Hepatocyte (in vitro differentiated cells): ENCODE data around the gene IP6K3. TPM values are rescaled to one million over a fixed set of nuclear protein-coding genes. Genes with fewer than 3 reads are reported as not detected.

Experiments used
- DNase-seq: peaks from one replicate; pipeline ENCODE4 v3.0.0-alpha.2; 2016; ENCODE audit warnings: low spot score
- H2AFZ ChIP-seq: fragments of 200-600 bp; sonication (generic); 2 replicates; pipeline ENCODE4 v1.6.0; 2016; ENCODE audit warnings: antibody characterized with exemption, mild to moderate bottlenecking
- H3K27ac ChIP-seq: fragments of 200-600 bp; sonication (generic); 2 replicates; pipeline ENCODE4 v1.5.1; 2016; ENCODE audit warnings: mild to moderate bottlenecking
- H3K27me3 ChIP-seq: fragments of 200-600 bp; sonication (generic); 2 replicates; pipeline ENCODE4 v1.6.1; 2016
- H3K36me3 ChIP-seq: fragments of 200-600 bp; sonication (generic); replicated peaks from 2 replicates; pipeline ENCODE4 v1.5.1; 2016; ENCODE audit warnings: low read depth; ENCODE audit not compliant: insufficient read depth
- H3K4me1 ChIP-seq: fragments of 200-600 bp; sonication (generic); 2 replicates; pipeline ENCODE4 v1.5.1; 2016; ENCODE audit warnings: mild to moderate bottlenecking, moderate library complexity; ENCODE audit not compliant: insufficient read depth
- H3K4me2 ChIP-seq: fragments of 200-600 bp; sonication (generic); 2 replicates; pipeline ENCODE4 v1.6.0; 2016
- H3K4me3 ChIP-seq: fragments of 200-600 bp; sonication (generic); 2 replicates; pipeline ENCODE4 v1.5.1; 2016; ENCODE audit warnings: mild to moderate bottlenecking
- H3K79me2 ChIP-seq: fragments of 200-600 bp; sonication (generic); 2 replicates; pipeline ENCODE4 v1.6.0; 2017; ENCODE audit warnings: mild to moderate bottlenecking
- H3K9me2 ChIP-seq: fragments of 200-600 bp; sonication (generic); replicated peaks from 2 replicates; pipeline ENCODE4 v1.6.0; 2017; ENCODE audit warnings: mild to moderate bottlenecking; ENCODE audit not compliant: insufficient read depth
- H3K9me3 ChIP-seq: fragments of 200-600 bp; sonication (generic); 2 replicates; pipeline ENCODE4 v1.5.1; 2016; ENCODE audit warnings: low read depth, mild to moderate bottlenecking
- H4K20me1 ChIP-seq: fragments of 200-600 bp; sonication (generic); 2 replicates; pipeline ENCODE4 v1.6.0; 2016; ENCODE audit warnings: mild to moderate bottlenecking; ENCODE audit not compliant: insufficient read depth, poor library complexity, severe bottlenecking
- CTCF ChIP-seq: fragments of 200-600 bp; sonication (generic); IDR thresholded peaks from 2 replicates; pipeline ENCODE4 v1.5.1; 2016; ENCODE audit warnings: antibody characterized with exemption, mild to moderate bottlenecking; ENCODE audit not compliant: poor library complexity
- EZH2 ChIP-seq: fragments of 200-600 bp; sonication (generic); IDR thresholded peaks from 2 replicates; pipeline ENCODE4 v1.6.1; 2016; ENCODE audit warnings: antibody characterized with exemption, mild to moderate bottlenecking, borderline replicate concordance
- EZH2phosphoT487 ChIP-seq: fragments of 200-600 bp; sonication (generic); IDR thresholded peaks from one replicate; pipeline ENCODE4 v1.6.1; 2018; ENCODE audit warnings: antibody characterized with exemption, mild to moderate bottlenecking, low read depth, moderate library complexity; ENCODE audit not compliant: unreplicated experiment, severe bottlenecking
- WGBS: methylation state at CpG from one replicate; pipeline ENCODE4 v1.1.6; 2016; ENCODE audit warnings: low lambda C conversion rate; ENCODE audit errors: missing lambda C conversion rate; 5-methylcytosine and 5-hydroxymethylcytosine counted together
- polyA plus RNA-seq: library from polyadenylated mRNA; unstranded; fragments of >200 nt; fragmentation: Nextera tagmentation; extraction: Ambion mirVana; gene quantifications from 2 replicates; pipeline ENCODE4 v1.2.1, GENCODE V29; 2016
- total RNA-seq: library from RNA; depleted of rRNA; stranded (reverse); fragments of >200 nt; gene quantifications from 2 replicates; pipeline ENCODE4 v1.2.3, GENCODE V29; 2014

IP6K3 gene
- total and polyA plus RNA-seq, 2 experiments from 2014 or later = 9.5 to 25.3 TPM

GRCh38 chr6:33755070-33755869 lies 8.6 kb upstream of the IP6K3 start:
- no peak overlapping the region for H2AFZ ChIP-seq
- no peaks in the 10 kb centered on the region for H3K36me3 ChIP-seq
- TF ChIP-seq EZH2phosphoT487 (no peak), CTCF (no peak), EZH2 (no peak)
- peaks cover 24% of the 10 kb centered on the region for H3K4me1 ChIP-seq
- no peaks in the 10 kb centered on the region for H3K27me3 ChIP-seq
- H3K9me3 ChIP-seq = no peaks in the 10 kb centered on the region
- no peaks in the 10 kb centered on the region for H3K9me2 ChIP-seq
- no peaks in the 10 kb centered on the region for H4K20me1 ChIP-seq
- H3K79me2 ChIP-seq = no peaks in the 10 kb centered on the region
- no peak overlapping the region for H3K27ac ChIP-seq
- no peak overlapping the region for H3K4me2 ChIP-seq
- DNase-seq = no peak
- 78% methylated on average over 13 of the region's 13 CpGs for WGBS
- H3K4me3 ChIP-seq = no peak overlapping the region

- no peak overlapping the region for H3K4me2 ChIP-seq
- WGBS = 87% methylated on average over 11 of the region's 11 CpGs
- no peaks in the 10 kb centered on the region for H3K79me2 ChIP-seq
- H3K4me3 ChIP-seq = no peak overlapping the region
- H4K20me1 ChIP-seq = no peaks in the 10 kb centered on the region
- no peak overlapping the region for H2AFZ ChIP-seq
- H3K27ac ChIP-seq = no peak overlapping the region
- DNase-seq = no peak
- H3K9me3 ChIP-seq = no peaks in the 10 kb centered on the region
- TF ChIP-seq EZH2phosphoT487 (no peak), EZH2 (no peak), CTCF (no peak)
- H3K36me3 ChIP-seq = no peaks in the 10 kb centered on the region
- H3K9me2 ChIP-seq = no peaks in the 10 kb centered on the region
- H3K27me3 ChIP-seq = no peaks in the 10 kb centered on the region
- H3K4me1 ChIP-seq = peaks cover 23% of the 10 kb centered on the region
These were observed 7.5 kb upstream of the IP6K3 start for GRCh38 chr6:33754222-33754621.

GRCh38 chr6:33752646-33753015 lies 5.9 kb upstream of the IP6K3 start:
- no peaks in the 10 kb centered on the region for H4K20me1 ChIP-seq
- no peak overlapping the region for H2AFZ ChIP-seq
- TF ChIP-seq EZH2phosphoT487 = no peak
- no peak for TF ChIP-seq EZH2
- no peak for TF ChIP-seq CTCF
- peak overlapping the region; percentile 62 for H3K27ac ChIP-seq
- H3K9me2 ChIP-seq = no peaks in the 10 kb centered on the region
- no peaks in the 10 kb centered on the region for H3K9me3 ChIP-seq
- WGBS = 100% methylated on average over 1 of the region's 1 CpG
- H3K4me2 ChIP-seq = no peak overlapping the region
- H3K79me2 ChIP-seq = no peaks in the 10 kb centered on the region
- DNase-seq = no peak
- H3K27me3 ChIP-seq = no peaks in the 10 kb centered on the region
- H3K4me1 ChIP-seq = peaks cover 23% of the 10 kb centered on the region
- H3K4me3 ChIP-seq = no peak overlapping the region
- no peaks in the 10 kb centered on the region for H3K36me3 ChIP-seq
